Muscle layer of duodenum (tissue), 2 donors: ENCODE measurements around the gene TBC1D28.
A peak's percentile ranks its signal among the peaks of the same experiment; 100 is the strongest.
"Not testable (repeated sequence)": the region's sequence is repeated elsewhere in the genome, so short reads cannot be mapped to it uniquely, and the experiment has no call there.

Source experiments
- H3K27ac ChIP-seq: one replicate; pipeline ENCODE4 v1.7.0; 2013; ENCODE audit warnings: mild to moderate bottlenecking, low read length
- H3K27me3 ChIP-seq: one replicate; pipeline ENCODE4 v1.7.0; 2013; ENCODE audit warnings: low read depth, mild to moderate bottlenecking, control low read depth, low read length
- H3K36me3 ChIP-seq, 2 donors: one replicate each; pipeline ENCODE4 v1.7.0; 2013; ENCODE audit warnings: low read length in 2 of 2, control low read depth in 1 of 2, mild to moderate bottlenecking in 1 of 2; ENCODE audit not compliant: insufficient read depth in 2 of 2, control insufficient read depth in 1 of 2
- H3K4me1 ChIP-seq, 2 donors: one replicate each; pipeline ENCODE4 v1.7.0; 2013; ENCODE audit warnings: low read length in 2 of 2, mild to moderate bottlenecking in 2 of 2, control low read depth in 1 of 2, moderate library complexity in 1 of 2; ENCODE audit not compliant: insufficient read depth in 2 of 2, control insufficient read depth in 1 of 2
- H3K4me3 ChIP-seq, 2 donors: one replicate each; pipeline ENCODE4 v1.7.0; 2013; ENCODE audit warnings: low read length in 2 of 2, low read depth in 1 of 2, mild to moderate bottlenecking in 1 of 2
- H3K9me3 ChIP-seq, 2 donors: one replicate each; pipeline ENCODE4 v1.7.0; 2013; ENCODE audit warnings: low read length in 2 of 2, control low read depth in 1 of 2, mild to moderate bottlenecking in 1 of 2; ENCODE audit not compliant: control insufficient read depth in 1 of 2
- donor health status: healthy.

The TBC1D28 gene

DNA sequence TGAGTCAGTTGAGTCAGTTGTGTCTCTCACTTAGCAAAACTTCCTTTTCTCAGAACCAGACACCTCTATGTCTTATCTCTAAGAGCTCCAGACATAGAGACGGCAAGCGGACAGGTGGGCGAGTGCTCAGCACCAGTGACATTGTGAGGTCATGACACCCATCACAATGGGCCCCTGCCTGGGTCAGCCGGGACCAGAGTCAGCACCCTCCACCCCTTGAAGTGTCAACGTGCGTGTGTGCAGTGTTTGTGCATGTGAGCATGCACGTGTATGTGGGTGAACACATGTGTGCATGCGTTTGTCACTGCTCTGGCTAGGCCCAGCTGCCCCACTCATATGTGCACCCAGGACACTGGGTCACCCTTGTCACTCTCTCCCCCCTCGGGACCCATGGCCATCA lies at the start of gene TBC1D28:
TBC1D28 (minus strand) TSS at position 101 of the 400 bp plus-strand sequence. CDS start 3,039 bp downstream, outside the sequence.
- not testable (repeated sequence) for H3K9me3 ChIP-seq, H3K27ac ChIP-seq, H3K36me3 ChIP-seq, H3K27me3 ChIP-seq, H3K4me3 ChIP-seq, H3K4me1 ChIP-seq

DNA sequence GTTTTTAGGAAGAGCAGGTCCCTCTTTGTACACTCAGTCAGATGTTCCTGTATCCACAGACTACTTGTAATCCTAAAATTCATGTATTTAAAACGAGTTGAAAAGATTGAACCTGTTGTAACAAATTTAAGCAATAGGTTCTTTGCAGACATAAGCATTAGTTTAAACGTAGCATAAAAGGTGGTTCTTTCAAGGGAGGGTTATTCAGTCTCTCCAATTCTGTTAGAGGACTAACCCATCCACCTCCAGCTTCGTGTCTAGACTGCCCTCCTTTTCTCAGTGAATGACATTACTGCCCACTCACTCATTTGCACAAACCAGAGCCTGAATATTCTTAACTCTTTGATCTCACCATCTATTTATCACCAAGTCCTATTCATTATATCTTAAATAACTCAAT lies 38.5 kb upstream of the TBC1D28 start:
- H3K27ac ChIP-seq, H3K36me3 ChIP-seq, H3K4me1 ChIP-seq, H3K27me3 ChIP-seq, H3K9me3 ChIP-seq: not testable (repeated sequence)
- H3K4me3 ChIP-seq, result peak overlapping the region in 1 of 2 donors; percentile 45

DNA sequence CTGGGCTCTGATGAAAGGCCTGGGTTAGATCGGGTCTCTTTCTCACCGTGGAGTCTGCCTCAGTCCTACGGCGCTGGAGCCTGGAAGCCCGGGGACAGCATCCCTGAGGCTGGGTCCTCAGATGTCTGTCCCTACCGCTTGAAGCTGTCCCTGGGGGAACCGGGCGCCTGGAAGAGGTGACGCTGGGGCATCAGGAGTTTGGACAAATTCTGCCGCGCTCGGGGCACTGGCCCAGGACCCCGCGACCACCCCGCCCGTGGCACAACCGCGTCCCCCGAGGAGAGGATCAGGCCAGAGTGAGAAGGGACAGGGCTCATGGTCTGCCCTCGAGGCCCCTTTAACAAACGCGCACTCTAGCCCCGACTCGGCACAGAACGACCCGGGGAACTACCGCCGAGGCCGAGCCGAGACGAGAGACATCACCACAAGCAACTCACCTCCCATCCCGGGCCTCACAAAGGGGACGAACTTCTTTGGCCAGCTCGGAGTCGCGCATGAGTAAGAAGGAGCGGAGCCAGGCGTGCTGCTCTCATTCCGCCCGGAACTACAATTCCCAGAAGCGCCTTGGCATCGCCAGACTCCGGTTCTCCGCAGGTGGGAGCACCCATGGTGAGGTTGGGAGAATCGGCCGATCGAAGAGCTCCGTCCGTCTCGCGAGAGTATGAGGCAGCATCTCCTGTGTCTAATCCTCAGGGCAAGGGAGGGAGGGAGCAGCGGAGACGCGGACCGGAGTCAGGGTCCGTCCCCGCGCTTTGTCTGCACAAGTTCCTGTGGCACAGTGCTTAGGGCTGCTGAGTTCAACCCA lies 37.8 kb upstream of the TBC1D28 start, which contains the start of gene FOXO3B:
FOXO3B (minus strand) TSS at position 548 of the 805 bp plus-strand sequence. CDS start 663 bp downstream, outside the sequence.
- not testable (repeated sequence) for H3K27me3 ChIP-seq, H3K36me3 ChIP-seq, H3K9me3 ChIP-seq, H3K4me1 ChIP-seq, H3K27ac ChIP-seq
- H3K4me3 ChIP-seq, result peak within 1 kb of the TSS in 1 of 2 donors; percentile 45

GRCh38 chr17:18677381-18677780 lies 33.2 kb upstream of the TBC1D28 start:
- H3K9me3 ChIP-seq, H3K27me3 ChIP-seq, H3K4me1 ChIP-seq, H3K27ac ChIP-seq, H3K36me3 ChIP-seq, H3K4me3 ChIP-seq: not testable (repeated sequence)

DNA sequence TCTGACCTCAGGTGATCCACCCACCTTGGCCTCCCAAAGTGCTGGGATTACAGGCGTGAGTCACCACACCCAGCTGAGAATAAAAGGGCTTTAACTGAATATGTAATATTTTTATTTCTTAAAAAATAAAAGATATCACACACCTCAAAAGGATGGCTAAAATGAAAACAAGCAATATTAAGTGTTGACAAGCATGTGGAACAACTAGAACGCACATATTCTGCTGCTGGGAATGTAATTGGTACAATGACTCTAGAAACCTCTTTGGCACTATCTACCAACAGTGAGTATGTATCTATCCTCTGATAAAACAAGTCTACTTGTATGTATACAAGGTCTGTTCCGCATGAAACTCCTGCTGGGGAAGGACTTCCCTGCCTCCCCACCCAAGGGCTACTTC lies 32.7 kb upstream of the TBC1D28 start:
- not testable (repeated sequence) for H3K27ac ChIP-seq, H3K4me3 ChIP-seq, H3K4me1 ChIP-seq, H3K36me3 ChIP-seq, H3K9me3 ChIP-seq, H3K27me3 ChIP-seq

- H3K27me3 ChIP-seq, H3K4me3 ChIP-seq, H3K4me1 ChIP-seq, H3K27ac ChIP-seq: not testable (repeated sequence)
- Histone ChIP-seq H3K9me3 (peaks cover 0 to 14% of the 10 kb centered on the region in 2 donors), H3K36me3 (peaks cover 0 to 27% of the 10 kb centered on the region in 2 donors)
Measured at GRCh38 chr17:18672395-18673227, 28.4 kb upstream of the TBC1D28 start.

GRCh38 chr17:18668625-18669024 lies 24.4 kb upstream of the TBC1D28 start:
- not testable (repeated sequence) for H3K27ac ChIP-seq, H3K4me3 ChIP-seq, H3K4me1 ChIP-seq, H3K27me3 ChIP-seq
- Histone ChIP-seq H3K9me3 (peaks cover 0 to 19% of the 10 kb centered on the region in 2 donors), H3K36me3 (peaks cover 0 to 27% of the 10 kb centered on the region in 2 donors)

DNA sequence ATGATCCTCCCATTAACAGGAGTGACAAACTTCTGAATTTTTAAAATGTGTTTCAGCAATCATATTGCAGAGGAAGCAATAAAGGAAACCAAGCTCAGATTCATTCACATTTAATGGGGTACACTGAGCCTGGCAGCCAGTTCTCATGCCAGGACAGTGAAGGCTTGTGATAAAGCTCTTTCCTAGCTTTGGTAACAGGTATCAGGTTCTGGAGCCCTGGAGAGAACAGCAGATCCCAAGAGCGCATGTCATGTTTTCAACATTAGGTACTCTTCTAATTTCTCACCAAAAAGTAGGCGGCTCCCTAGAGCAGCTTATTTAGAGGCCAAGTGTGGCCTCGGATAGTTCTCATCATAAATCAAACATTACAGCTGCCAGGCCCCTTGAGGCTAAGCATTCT lies 23.3 kb upstream of the TBC1D28 start:
- not testable (repeated sequence) for H3K27ac ChIP-seq, H3K27me3 ChIP-seq, H3K4me1 ChIP-seq, H3K4me3 ChIP-seq
- H3K36me3 ChIP-seq, result peaks cover 0 to 27% of the 10 kb centered on the region in 2 donors
- H3K9me3 ChIP-seq, result peaks cover 0 to 25% of the 10 kb centered on the region in 2 donors

DNA sequence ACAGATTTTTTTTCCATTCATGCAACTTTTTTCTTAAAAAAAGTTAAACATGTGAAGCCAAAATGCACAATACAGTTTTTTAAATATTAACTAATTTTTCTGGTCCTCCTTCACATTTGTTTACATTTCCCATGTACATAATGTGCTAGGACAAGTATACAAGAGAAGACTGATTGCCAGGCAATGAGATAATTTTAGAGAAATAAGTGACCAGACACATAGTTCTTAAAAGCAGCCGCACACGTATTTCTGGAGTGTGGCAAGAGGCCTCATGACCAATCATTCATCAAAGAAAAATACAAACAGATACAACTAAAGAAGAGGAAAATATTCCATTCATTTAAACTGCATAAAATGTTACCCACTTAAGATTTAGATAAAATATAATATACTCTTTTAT lies 22.1 kb upstream of the TBC1D28 start:
- H3K9me3 ChIP-seq, result peaks cover 0 to 30% of the 10 kb centered on the region in 2 donors
- H3K36me3 ChIP-seq, result peaks cover 0 to 19% of the 10 kb centered on the region in 2 donors
- not testable (repeated sequence) for H3K27me3 ChIP-seq, H3K27ac ChIP-seq, H3K4me3 ChIP-seq, H3K4me1 ChIP-seq

GRCh38 chr17:18661924-18662624 lies 17.9 kb upstream of the TBC1D28 start:
- Histone ChIP-seq H3K4me3 (peak overlapping the region in 1 of 2 donors; percentile 21), H3K9me3 (peaks cover 0 to 29% of the 10 kb centered on the region in 2 donors)
- H3K36me3 ChIP-seq, H3K27ac ChIP-seq, H3K4me1 ChIP-seq, H3K27me3 ChIP-seq: not testable (repeated sequence)

GRCh38 chr17:18650094-18650493 lies 5.9 kb upstream of the TBC1D28 start:
- H3K27me3 ChIP-seq, H3K4me1 ChIP-seq, H3K4me3 ChIP-seq, H3K9me3 ChIP-seq, H3K36me3 ChIP-seq, H3K27ac ChIP-seq: not testable (repeated sequence)
